Measurements from ENCODE around the gene GAS5.

GAS5 gene

DNA sequence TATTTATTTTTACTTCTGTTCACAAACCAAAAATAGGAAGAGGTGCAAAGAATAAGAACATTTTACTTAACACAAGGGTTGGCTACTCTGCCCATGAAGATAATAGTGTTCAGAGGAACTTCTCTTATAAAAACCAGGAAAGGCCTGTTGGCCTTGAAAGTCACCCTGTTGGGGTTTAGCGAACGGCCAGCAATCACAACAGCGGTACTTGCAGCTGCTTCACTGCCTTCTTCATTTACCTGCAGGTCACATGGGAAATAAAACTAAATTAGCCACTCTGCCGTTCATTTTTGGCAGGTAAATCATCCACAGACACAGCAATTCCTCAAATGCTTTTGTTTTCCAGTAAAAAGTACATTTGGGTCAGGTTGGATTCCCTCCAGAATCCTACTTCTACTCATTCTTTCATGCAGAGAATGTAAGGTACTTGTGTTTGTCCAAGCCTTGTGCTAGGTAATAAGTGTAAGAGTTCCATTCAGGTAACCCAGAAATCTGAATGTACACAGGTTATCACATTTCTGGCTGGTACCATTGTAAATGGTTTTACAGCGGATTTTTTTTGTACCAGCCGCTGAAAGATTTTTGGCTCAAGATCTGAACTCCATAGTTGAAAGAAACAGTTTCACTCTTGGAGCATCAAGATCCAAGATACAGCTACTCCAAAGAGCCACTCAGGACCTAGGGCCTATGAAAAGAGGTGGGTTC is 36.2 kb upstream of the GAS5 start:
- DNase-seq (ENCODE audit: low read depth): no peak
- TF ChIP-seq, protein P1, sequence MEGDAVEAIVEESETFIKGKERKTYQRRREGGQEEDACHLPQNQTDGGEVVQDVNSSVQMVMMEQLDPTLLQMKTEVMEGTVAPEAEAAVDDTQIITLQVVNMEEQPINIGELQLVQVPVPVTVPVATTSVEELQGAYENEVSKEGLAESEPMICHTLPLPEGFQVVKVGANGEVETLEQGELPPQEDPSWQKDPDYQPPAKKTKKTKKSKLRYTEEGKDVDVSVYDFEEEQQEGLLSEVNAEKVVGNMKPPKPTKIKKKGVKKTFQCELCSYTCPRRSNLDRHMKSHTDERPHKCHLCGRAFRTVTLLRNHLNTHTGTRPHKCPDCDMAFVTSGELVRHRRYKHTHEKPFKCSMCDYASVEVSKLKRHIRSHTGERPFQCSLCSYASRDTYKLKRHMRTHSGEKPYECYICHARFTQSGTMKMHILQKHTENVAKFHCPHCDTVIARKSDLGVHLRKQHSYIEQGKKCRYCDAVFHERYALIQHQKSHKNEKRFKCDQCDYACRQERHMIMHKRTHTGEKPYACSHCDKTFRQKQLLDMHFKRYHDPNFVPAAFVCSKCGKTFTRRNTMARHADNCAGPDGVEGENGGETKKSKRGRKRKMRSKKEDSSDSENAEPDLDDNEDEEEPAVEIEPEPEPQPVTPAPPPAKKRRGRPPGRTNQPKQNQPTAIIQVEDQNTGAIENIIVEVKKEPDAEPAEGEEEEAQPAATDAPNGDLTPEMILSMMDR (IDR thresholded peaks at IDR 0.05; ENCODE audit: insufficient read depth, low read depth, low read length, missing control alignments): no peak
- no peak overlapping the region for H3K4me3 ChIP-seq (ENCODE audit: low read depth, low read length)

DNA sequence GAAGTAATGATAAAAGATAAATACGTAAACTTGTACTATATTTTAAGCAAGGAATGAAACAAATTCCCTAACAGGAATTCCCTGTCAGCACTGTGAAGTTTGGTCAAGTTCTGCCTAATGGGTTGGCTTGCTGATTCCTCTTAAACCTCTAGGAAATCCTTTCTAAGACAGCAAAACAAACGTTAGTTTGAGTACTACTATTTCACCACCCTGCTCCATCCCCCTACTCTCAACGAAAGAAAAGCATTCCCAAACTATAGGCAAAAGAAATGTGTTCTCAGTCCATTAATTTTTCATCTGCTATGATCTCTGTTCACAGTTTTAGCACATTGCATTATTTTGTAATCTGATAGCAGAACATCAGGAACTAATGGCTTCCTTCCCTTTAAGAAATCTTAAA is 33.2 kb upstream of the GAS5 start:
- no peak for DNase-seq (ENCODE audit: low read depth)
- H3K4me3 ChIP-seq (ENCODE audit: low read depth, low read length): no peak overlapping the region
- TF ChIP-seq, protein P1 (IDR thresholded peaks at IDR 0.05; ENCODE audit: insufficient read depth, low read depth, low read length, missing control alignments): no peak

DNA sequence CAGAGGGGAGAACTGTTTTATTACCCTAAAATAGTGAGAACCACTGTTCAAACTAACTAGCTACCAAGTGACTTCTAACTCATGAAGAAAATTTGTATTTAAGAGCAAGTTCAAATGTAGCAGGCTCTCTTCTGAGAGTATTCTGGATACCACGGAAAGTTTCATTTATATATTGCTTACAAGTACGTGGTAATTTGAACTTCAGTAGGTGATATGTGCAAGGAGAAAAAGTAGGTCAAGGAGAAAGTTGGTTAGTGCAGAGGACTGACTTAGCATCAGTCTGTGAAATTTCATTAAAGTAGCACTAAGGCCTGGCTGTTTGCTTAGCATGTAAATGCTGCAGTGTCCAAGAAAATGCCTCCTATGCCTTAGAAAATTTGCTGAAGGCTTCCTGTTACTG is 32.6 kb upstream of the GAS5 start:
- TF ChIP-seq, protein P1 (IDR thresholded peaks at IDR 0.05; ENCODE audit: insufficient read depth, low read depth, low read length, missing control alignments): no peak
- DNase-seq (ENCODE audit: low read depth): peak; percentile 42
- H3K4me3 ChIP-seq (ENCODE audit: low read depth, low read length): no peak overlapping the region

DNA sequence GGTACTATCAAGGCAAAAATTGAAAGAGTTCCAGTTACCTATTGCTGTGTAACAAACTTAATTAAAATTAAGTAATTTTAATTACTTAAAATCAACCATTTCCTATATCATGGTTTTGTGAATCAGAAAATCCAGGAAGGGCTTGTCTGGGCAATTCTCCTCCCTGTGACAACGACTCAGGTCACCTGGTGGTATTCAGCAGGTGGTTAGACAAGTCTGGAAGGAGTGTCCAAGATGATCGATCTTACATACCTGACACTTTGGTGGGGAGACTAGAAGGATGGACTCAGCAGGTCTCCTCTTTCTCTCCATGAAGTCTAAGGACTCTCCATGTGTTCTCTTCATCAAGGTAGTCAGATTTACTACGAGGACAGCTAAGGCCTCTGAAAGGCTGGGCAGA is 26.4 kb upstream of the GAS5 start:
- no peak for DNase-seq (ENCODE audit: low read depth)
- TF ChIP-seq, protein P1 (IDR thresholded peaks at IDR 0.05; ENCODE audit: insufficient read depth, low read depth, low read length, missing control alignments): no peak
- no peak overlapping the region for H3K4me3 ChIP-seq (ENCODE audit: low read depth, low read length)

DNA sequence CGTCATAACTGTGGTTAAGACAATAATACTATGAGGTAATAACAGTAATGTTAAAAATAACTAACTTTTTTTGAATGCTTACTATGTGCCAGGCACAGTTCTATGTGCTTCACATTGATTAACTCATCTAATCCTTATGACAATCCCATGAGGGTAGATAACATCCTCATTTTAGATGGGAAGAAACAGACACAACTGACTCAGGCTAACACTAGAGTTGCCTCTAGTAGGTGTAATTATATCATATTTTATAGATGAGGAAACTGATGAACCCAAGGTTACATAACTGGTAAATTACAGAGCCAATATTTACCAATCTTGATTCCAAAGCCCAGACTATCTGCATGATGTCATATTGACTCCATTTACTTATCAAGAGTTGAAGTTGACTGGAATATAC is 25.8 kb upstream of the GAS5 start:
- TF ChIP-seq, protein P1 (IDR thresholded peaks at IDR 0.05; ENCODE audit: insufficient read depth, low read depth, low read length, missing control alignments): no peak
- DNase-seq (ENCODE audit: low read depth): no peak
- no peak overlapping the region for H3K4me3 ChIP-seq (ENCODE audit: low read depth, low read length)

DNA sequence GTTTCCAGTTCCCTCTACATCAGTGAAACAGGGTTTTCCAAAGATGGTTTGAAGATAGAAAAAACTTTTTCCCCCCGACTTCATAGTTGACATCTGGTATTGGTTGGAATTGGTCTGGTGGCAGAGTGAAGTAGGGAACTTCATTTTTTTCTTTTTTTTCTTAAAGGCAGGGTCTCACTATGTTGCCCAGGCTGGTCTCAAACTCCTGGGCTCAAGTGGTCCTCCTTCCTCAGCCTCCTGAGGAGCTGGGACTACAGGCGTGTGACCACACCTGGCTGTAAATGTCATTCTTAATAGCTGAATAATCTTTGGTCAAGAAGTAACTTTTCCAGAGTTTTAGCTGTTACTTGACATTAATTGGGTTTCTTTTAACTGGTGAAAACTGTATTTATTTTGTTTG is 22.1 kb upstream of the GAS5 start:
- no peak overlapping the region for H3K4me3 ChIP-seq (ENCODE audit: low read depth, low read length)
- TF ChIP-seq, protein P1 (IDR thresholded peaks at IDR 0.05; ENCODE audit: insufficient read depth, low read depth, low read length, missing control alignments): no peak
- no peak for DNase-seq (ENCODE audit: low read depth)

DNA sequence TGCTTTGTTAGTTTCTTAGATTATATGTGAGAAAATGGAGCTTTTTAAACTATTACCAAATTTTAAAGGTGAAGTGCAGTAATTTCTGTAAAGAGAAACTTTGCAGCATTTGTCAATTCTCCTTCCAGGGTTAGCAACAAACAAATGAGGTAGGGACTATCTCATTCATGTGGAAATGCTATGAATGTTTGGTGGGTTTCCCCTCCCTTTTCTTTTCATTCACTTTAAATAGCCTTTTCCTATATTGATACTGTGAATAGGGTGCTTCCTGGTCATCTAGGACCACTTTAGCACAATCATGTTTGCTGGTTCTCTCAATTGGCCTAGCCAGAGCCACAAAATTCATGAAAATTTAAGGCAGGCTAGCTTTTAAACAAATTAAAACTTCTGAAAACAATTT is 21.0 kb upstream of the GAS5 start:
- TF ChIP-seq, protein P1 (IDR thresholded peaks at IDR 0.05; ENCODE audit: insufficient read depth, low read depth, low read length, missing control alignments): no peak
- no peak overlapping the region for H3K4me3 ChIP-seq (ENCODE audit: low read depth, low read length)
- no peak for DNase-seq (ENCODE audit: low read depth)

Data from GM12865 (cell line).